GM12891 (cell line): Measurements from ENCODE around the gene NUAK2.

Experiments used
- PAX5 ChIP-seq: IDR thresholded peaks from 2 replicates; pipeline ENCODE4 v1.6.1; 2011; ENCODE audit warnings: low read length, moderate library complexity, mild to moderate bottlenecking; ENCODE audit not compliant: insufficient read depth, severe bottlenecking
- POLR2A ChIP-seq: IDR thresholded peaks from 2 replicates; pipeline ENCODE4 v1.6.1; 2011; ENCODE audit warnings: low read depth, low read length, control low read depth
- POLR2AphosphoS5 ChIP-seq: IDR thresholded peaks from 2 replicates; pipeline ENCODE4 v1.6.1; 2011; ENCODE audit warnings: low read depth, low read length, control low read depth
- POU2F2 ChIP-seq: IDR thresholded peaks from 2 replicates; pipeline ENCODE4 v1.6.1; 2011; ENCODE audit warnings: low read depth, mild to moderate bottlenecking, control low read depth, low read length, moderate library complexity
- TAF1 ChIP-seq: IDR thresholded peaks from 2 replicates; pipeline ENCODE4 v1.6.1; 2011; ENCODE audit warnings: low read depth, low read length, control low read depth

DNA sequence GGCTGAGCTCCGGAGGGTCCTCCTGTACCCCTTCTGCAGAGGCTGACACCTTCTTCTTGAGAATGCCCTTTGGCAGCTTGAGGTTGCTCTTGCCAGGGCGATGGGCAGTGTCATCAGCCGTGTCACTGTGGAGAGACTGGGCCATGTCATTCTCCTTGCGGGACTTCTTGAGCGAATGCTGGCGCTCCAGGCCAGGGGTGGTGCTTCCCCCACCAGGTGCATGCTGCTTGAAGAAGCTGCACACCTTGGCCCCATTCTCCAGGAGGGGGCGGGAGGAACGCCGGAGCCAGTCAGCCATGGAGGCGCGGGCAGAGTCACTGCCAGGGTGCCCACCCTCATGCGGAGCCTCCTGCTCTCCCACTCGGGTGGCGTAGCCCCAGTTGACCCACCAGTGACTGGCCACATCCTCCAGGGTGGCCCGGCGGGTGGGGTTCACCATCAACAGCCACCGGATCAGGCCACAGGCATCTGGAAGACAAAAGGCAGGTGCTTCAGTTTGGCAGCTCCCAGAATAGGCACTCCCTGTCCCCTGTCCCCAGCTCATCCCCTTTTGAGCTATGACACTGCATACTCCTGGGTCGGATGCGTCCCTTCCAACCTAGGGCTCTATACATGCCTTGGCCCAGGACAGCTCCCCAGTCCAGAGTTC lies 17.4 kb downstream of the NUAK2 start:
- TF ChIP-seq POLR2AphosphoS5, result no peak
- TF ChIP-seq TAF1, result no peak
- no peak for TF ChIP-seq POLR2A
- no peak for TF ChIP-seq POU2F2
- TF ChIP-seq PAX5, result no peak
